GM19468 (cell line): ENCODE data around the gene FOXO6.

Experiments
- ATAC-seq: cut with Tn5 transposase; IDR thresholded peaks from one replicate; pipeline ENCODE4 v1.9.1; 2021; ENCODE audit warnings: mild to moderate bottlenecking, moderate library complexity, moderate number of reproducible peaks; ENCODE audit not compliant: unreplicated experiment; ENCODE audit errors: extremely low read depth

The FOXO6 gene

DNA sequence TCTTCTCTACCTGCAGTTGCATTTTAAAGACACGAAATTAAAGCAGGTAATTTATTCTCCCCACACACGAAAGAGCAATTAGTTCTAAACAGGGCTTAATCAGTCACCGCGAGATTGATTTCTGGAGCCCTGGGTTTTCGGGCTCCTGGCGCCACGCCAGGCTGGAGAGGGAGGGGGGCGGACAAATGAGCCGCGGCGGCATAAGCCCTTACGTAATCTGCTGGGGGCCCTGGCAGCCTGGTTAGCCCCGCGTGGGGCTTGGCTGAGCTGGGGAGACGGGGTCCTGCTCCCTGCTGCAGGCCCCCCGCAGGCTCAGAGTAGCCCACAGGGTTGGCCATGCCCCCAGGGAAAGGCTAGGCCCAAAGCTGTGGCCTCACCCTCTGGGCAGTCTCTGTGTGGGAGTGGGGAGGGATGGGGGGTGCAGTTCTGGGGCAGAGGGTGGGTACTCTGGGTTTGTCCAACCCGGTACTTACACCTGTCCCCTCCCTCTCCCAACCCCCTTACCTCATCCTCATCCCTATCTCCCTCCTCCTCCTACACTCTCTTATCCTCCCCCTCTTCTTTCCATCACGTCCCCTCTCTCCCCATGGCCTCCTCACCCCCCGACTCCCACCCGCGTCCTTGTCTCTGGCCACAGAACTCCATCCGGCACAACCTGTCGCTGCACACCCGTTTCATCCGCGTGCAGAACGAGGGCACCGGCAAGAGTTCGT, 19.9 kb downstream of the FOXO6 start:
- no peak for ATAC-seq

DNA sequence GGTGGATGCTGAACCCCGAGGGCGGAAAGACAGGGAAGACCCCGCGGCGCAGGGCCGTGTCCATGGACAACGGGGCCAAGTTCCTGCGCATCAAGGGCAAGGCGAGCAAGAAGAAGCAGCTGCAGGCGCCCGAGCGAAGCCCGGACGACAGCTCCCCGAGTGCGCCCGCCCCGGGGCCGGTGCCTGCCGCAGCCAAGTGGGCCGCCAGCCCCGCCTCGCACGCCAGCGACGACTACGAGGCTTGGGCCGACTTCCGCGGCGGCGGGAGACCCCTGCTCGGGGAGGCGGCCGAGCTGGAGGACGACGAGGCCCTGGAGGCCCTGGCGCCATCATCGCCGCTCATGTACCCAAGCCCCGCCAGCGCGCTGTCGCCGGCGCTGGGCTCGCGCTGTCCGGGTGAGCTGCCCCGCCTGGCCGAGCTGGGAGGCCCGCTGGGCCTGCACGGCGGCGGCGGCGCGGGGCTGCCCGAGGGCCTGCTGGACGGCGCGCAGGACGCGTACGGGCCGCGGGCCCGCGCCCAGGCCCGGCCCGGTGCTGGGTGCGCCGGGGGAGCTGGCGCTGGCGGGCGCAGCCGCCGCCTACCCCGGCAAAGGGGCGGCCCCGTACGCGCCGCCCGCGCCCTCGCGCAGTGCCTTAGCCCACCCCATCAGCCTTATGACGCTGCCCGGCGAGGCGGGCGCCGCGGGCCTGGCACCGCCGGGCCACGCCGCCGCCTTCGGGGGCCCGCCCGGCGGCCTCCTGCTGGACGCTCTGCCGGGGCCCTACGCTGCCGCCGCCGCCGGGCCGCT, 20.7 kb downstream of the FOXO6 start:
- no peak for ATAC-seq

DNA sequence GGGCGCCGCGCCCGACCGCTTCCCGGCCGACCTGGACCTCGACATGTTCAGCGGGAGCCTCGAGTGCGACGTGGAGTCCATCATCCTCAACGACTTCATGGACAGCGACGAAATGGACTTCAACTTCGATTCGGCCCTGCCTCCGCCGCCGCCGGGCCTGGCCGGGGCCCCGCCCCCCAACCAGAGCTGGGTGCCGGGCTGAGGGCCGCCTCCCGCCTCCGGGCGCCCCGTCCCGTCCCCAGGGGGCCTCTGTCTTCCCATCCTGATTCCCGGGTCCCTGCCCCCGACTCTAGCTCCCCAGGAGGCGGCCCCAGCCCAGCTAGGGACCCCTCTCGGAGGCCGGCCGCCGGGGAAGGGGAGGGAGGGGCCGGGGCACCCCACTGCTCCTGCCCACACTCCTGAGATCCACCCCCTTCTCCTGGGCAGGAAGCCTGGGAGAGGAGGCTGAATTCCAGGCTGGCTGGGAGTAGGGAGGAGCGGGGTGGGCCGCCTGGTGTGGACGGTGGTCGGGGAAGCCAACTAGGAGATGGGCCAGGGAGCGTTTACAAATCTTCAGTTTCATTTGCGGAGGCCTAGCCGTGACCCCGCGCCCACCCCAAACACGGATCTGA, 21.4 kb downstream of the FOXO6 start:
- ATAC-seq, result no peak

DNA sequence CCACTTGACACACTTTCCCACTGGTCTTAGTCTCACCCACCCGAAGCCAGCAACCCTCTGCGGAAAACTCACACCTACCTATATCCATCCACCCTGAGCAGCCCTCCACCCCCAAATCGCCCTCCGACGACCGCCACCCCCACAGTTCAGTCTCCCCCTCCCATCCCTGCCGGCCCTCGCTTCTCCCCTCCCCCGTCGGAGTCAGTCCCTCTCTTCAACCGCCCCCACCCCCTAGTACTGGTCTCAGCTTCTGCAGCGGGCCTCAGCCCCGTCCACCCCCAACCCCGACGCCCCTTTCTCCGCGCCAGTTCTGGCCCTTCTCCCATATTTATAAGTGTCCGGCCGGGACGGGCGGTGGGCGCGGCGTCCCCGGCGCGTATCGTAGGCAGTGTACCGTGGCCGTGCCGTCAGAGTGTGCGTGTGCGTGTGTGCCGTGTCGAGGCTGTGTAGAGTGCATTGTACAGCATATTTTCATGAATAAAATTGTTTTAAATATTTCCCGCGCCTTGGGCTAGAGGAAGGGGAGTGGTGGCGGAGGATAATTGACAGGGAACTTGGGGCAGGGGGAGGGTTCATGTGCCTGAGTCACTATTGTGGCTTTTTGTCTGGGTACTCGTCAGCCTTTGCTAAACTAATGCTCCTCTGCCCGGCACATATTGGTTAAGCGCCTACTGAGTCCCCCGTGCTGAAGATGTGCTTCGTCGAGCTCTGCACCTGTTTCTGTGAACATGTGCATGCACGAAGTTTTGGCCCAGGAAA, 22.0 kb downstream of the FOXO6 start:
- ATAC-seq, result no peak

DNA sequence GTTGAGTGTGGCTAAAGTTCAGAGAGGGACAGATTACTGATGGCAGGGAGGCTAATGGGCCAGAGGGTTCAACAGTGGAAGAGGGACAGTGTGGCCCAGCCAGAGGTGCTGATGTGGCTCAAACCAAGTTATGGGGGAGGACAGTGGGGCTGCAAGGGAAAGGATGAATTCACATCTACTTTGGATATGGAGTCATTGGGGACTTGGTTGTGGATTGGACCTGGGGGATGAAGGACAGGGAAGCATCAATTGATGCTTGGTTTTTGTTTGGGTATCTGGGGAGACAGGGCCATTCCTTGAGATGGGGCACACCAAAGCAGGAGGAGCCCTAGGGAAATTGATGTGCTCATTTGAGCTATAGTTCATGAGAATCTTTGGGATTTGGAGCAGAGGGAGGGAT, 23.3 kb downstream of the FOXO6 start:
- no peak for ATAC-seq

DNA sequence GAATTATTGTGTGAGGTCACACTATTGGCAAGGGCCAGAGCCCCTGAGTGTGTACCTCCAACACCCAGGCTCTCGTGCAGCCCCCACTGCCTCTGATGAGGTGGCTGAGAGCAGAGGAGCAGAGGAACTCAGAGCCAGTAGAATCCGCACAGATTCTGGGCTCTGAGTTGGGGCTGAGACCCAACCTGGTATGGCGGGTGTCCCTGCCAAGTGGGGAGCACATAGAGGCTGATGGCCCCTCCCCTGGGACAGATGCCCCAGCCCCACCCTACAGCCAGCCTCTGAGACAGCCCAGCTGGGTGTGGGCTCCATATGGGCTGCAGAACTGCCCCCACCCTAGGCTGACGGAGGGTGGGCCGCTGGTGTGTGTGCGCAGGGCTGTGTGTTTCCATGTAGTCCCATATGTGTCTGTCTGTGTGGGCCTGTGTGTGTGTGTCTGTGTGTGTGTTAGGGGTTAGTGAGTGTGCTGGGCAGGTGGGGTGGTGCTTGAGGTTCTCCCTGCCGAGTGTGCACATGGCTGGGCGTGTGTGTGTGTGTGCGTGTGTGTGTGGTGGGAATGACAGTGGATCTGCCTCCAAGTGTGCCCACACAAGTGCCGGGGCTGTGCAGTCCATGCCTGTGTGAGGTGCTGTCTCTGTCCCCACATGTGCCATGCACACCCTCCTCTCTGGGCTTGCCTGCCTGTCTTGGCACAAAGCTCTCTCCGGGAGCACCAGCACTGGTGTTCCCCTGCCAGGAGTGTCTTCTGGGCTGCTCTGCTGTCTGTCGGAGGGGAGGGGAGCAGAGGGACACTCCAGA, 24.4 kb downstream of the FOXO6 start:
- no peak for ATAC-seq

DNA sequence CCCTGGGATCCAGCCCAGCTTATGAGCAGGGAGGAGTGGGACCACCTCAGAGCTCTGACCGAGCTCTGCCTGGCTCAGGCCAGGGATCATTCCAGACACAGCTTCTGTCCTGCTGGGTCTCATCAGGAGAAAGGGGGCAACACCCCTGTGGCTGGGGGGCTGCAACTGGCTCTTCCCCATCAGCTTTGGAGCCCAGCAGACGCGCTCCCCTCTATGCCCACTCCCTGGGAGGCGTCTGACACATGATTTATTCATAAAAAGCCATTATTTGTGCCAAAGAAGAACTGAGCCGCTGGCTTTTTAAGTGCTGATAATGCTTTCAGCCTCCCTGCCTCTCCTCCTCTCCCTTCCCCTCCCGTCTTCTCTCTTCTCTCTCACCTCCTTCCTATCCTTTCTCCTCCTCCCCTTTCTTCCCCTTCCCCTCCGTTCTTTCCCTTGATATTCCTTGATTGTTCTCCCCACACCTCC, 25.0 kb downstream of the FOXO6 start:
- no peak for ATAC-seq

DNA sequence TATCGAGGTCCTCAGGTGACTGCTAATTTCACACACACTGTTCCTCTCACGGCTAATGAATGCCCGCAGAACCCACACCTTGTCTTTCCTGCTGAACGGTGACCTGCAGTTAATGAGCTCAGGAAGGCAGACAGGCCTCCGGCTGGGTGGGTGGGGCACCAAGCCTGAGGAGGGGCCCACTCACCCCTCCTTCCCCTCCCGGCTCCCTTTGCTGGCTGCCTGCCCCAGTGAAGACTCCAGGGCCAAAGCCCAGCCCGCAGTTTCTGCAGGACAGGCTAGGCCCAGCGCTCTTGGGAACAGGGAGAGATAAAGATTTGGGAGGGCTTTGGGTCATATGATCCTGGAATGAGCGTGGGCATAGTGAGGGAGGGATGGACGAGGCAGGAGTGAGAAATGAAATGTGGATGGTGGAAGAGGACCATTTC, 26.4 kb downstream of the FOXO6 start:
- ATAC-seq, result no peak

DNA sequence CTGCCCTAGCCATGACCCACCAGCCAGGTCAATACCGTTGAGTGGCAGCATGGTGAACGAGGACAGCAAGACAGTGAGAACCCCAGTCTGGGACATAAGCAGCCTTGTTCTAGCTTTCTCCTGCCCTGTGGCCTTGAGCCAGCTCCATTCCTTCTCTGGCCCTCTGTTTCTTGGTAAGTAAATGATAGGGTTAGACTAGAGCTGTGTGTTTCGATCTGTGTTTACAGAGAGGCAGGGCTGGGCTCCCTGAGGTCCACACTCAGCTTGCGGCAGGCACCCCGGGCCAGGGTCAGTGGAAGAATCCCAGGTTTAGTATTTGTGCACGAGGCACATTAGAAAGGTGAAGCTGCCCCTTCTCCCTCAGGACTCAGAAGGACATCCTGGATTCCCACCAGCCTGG, 27.3 kb downstream of the FOXO6 start:
- no peak for ATAC-seq

DNA sequence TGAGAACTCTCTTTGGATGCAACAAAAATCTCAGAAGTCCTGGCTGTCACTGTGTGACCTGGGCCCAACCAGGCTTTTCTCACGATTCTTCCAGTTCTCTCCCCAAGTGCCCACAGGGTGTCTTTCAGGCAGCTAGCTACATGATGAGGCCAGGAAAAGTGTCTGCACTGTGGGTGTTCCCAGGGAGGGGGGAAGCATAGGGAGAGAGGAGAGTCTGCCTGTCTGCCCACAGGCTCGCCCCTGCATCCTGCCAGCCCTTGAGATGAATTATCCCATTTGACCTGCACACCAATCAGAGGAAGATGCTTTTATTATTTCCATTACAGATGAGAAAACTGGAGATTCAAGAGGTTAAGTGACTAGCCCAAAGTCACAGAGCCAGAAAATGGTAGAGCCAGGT, 27.8 kb downstream of the FOXO6 start:
- ATAC-seq, result no peak

DNA sequence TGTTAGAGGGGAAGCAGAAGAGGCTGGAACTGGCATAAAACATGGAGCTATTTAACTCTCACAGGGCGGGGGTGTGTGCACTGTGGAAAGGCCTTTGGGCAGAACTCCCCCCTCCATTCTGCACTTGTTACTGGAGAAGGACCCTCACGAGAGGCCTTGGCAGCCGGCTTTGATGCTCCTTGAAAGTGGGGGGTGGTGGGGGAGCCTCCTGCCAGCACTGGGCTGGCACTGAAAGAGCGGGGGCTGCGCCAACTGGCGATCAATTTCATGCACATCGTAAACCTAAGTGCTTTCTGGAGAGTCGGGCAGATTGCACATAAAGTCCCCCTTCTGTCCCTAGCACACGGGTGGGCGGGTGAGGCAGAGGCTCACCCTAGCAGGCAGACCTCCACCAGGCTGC, 28.9 kb downstream of the FOXO6 start:
- ATAC-seq, result no peak

DNA sequence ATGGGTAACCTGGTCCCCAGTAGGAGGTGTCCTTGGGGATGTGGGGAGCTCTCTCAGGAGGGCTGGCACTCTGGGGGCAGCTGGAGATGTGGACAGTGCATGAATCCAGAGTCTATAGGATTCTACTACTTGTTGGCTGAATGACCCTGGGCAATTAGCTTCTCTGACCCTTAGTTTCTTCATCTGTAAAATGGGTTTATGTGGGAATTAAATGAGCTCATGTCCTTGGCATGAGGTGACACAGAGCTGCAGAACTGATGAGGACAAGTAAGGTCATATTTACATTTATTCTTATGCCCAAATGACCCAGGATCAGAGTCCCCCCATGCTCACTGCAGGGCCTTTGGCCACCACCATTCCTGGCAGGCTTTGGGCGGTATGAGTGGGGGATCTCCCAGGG, 29.3 kb downstream of the FOXO6 start:
- ATAC-seq, result no peak

DNA sequence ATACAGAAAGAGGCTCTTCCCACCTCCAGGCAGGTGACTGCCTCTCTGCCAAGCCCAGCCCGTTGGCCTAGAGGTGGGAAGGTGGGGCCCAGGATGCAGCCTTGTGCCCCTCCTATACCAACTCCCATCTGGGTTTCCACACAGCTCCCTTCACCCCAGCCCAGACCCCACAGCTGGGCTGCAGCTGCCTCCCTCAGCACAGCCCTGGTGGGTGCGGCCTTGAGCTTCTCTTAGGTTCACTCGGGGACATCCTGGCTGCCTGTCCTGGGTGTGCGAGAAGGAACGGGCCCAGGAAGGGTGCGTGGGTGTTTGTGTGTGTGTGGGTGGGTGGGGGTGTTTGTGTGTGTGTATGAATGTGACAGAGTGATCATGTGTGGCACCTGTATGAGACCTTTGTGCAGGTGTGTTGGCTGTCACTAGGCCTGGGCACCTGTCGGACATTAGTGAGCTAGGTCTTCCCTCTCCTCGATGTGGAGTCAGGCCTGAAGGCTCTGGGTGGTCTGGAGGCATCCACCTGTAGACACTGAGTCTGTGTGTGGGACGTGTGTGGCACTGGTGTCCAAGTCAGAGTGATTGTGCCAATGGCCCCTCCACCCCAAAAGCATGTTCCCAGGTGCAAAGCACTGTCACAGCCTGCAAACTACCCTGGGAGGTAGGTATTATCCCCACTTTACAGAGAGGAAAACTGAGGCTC, 30.7 kb downstream of the FOXO6 start:
- no peak for ATAC-seq

DNA sequence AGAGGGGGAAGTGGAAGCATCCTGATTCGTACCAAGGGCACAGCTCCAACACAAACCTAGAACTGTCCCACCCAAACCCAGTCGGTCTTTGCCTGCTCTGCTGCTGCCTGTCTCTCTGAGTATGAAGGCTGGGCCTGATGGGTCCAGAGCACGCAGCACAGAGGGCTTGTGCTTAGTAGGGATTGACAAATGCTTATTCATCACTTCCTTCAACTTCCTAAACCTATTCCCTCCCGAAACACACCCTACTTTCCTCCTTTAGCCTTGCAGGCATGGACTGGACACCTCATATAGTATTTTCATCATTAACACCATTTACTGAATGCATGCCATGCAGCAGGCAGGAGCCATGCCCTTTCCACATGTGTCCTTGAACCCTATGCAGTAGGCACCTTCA, 31.3 kb downstream of the FOXO6 start:
- ATAC-seq, result no peak

DNA sequence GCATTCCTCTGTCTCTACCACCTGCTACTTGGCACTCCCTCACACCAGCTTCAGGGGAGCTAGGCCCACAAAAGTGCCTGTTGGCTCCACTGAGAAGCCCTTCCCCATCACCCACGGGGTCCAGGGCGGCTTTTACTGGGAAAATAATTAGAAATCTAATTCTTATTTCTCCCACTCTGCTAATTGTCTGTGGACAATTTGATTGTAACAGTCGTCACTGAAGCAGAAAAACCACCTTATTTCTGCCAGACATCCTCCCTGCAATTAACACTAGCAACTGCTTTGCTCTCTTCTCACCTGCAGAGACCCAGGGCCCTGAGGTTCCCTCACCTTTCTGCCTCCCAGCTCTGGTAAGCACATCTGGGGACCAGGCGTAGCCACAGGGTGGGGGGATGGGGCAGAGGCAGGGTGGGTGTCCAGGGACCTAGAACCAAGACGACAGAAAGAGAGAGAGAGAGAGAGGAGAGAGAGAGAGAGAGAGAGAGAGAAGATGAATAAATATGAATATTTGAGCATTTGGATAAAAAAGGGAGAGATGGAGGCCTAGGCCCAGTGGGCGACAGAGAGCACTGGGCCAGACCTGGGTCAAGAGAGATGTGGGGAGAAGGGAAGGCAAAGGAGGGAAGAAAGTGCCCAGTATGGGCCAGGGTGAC, 32.6 kb downstream of the FOXO6 start:
- ATAC-seq, result no peak

DNA sequence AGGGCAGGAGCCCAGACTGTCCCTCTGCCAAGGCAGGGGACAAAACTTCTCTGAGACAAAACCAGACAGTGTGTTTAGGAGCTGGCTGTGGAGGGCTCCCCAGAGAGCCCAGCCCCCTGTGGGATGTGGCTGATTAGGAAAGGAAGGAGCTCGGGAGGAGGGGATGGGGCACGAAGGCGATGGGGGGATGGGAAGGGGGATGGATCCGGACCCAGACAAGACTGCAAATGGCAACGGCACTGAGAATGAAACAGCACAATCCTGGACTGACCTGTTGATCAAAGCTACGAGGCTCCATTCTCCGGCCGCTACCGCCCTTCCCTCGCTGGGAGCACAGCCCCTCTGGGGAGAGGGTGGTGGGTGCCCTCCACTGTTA, 33.1 kb downstream of the FOXO6 start:
- no peak for ATAC-seq

DNA sequence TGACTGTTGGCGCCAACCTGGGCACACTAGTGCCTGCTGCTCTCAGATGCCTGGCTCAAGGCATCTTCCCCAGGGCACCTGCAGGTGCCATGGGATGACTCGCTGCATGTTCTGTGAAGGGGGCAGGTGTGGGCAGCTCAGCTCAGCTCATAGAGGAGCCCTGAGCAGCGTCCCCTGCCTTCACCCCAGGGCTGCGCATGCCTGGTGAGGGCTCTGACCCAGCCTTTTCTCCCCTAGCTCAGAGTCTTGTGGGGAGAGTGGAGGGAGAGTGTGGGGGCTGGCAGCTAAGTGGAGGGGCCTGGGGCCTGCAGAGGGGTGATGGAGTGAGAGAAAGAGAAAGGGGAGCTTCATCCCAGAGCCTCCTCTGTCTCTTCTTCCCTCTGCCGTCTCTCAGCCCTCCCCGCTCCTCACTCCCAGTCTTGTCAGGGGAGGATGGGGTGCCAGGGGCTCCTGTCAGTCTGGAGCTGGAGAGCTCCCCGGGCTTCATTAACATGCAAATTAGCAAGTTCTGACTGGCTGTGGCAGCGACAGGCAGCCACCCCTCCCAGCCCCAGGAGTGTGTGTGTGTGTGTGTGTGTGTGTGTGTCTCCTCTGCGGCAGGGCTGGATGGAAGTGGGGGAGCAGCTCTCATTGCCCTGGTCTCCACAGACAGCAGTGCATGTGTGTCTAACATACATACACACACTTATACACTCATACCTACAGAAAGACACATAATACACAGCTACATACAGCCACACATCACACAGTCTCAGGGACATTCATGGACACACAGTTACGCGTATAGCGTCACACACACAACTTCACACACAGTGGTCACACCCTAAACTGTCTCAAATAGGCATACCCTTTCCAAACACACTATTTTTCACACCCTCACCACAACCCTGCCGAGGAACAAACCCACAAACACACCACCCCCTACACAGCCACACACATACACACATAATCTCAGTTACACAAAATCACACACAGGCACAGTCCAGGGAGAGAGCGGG, 34.0 kb downstream of the FOXO6 start:
- ATAC-seq, result no peak

DNA sequence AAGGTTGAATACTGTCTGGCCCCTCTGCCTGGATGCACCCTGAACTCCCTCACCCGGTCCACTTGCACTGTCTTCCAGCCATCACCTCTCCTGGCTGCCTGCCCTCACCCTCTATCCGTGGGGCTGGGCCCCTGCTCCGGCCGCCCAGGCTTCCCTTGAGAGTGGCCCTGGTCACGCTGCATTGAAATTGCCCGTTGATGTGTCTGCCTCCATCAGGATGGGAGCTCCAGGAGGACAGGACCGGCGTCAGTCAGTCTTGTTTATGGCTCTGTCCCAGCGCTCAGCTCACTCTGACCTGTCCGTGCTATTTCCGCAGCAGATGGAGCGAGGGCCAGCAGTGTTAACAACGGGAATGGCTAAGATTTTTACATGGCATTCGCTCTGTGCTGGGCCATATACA, 34.9 kb downstream of the FOXO6 start:
- ATAC-seq, result no peak
